Left ventricle myocardium inferior (tissue), 1 donor: ENCODE results near the gene RBM44. TPM values are rescaled to one million over a fixed set of nuclear protein-coding genes. Genes with fewer than 3 reads are reported as not detected.
"Not testable (repeated sequence)": the region's sequence is repeated elsewhere in the genome, so short reads cannot be mapped to it uniquely, and the experiment has no call there.

Experiments
- DNase-seq: peaks from one replicate; pipeline ENCODE4 v3.0.0-alpha.2; 2020
- H3K27ac ChIP-seq: fragments of 200-600 bp; replicated peaks from 2 replicates; pipeline ENCODE4 v1.8.0; 2021
- H3K27me3 ChIP-seq: fragments of 200-600 bp; 2 replicates; pipeline ENCODE4 v1.8.0; 2021; ENCODE audit warnings: low read depth
- H3K36me3 ChIP-seq: fragments of 200-600 bp; 2 replicates; pipeline ENCODE4 v1.8.0; 2021
- H3K4me1 ChIP-seq: fragments of 200-600 bp; 2 replicates; pipeline ENCODE4 v1.8.0; 2021
- H3K4me3 ChIP-seq: fragments of 200-600 bp; 2 replicates; pipeline ENCODE4 v1.8.0; 2021; ENCODE audit warnings: mild to moderate bottlenecking, moderate library complexity
- H3K9me3 ChIP-seq: fragments of 200-600 bp; replicated peaks from 2 replicates; pipeline ENCODE4 v1.8.0; 2021
- intact Hi-C: fragments of 100-400 bp; cut with micrococcal nuclease; formaldehyde crosslinking; loops from one replicate; pipeline ENCODE4 v1.11.0; 2022
- total RNA-seq: library from RNA; stranded (reverse); fragmentation: NEBNext Ultra II Directional; extraction: Animal tissue kit (Norgen Biotek cat#: 25700); gene quantifications from one replicate; pipeline ENCODE4 v1.2.1, GENCODE V29; 2021
- TF ChIP-seq, protein P1 (sequence below): fragments of 200-600 bp; IDR thresholded peaks from 2 replicates; pipeline ENCODE4 v1.8.0; 2021; ENCODE audit warnings: antibody characterized with exemption, mild to moderate bottlenecking, borderline replicate concordance
- donor health status: DM: no; HTN: yes; CAD: no; lungs with severe emphysema.

Gene RBM44
- total RNA-seq, 1 donor from 2014 or later: 0.27 TPM

GRCh38 chr2:237772513-237772912 is 26.1 kb upstream of the RBM44 start:
- intact Hi-C loops: no loop called here
- H3K4me3 ChIP-seq: no peak overlapping the region
- TF ChIP-seq, protein P1, sequence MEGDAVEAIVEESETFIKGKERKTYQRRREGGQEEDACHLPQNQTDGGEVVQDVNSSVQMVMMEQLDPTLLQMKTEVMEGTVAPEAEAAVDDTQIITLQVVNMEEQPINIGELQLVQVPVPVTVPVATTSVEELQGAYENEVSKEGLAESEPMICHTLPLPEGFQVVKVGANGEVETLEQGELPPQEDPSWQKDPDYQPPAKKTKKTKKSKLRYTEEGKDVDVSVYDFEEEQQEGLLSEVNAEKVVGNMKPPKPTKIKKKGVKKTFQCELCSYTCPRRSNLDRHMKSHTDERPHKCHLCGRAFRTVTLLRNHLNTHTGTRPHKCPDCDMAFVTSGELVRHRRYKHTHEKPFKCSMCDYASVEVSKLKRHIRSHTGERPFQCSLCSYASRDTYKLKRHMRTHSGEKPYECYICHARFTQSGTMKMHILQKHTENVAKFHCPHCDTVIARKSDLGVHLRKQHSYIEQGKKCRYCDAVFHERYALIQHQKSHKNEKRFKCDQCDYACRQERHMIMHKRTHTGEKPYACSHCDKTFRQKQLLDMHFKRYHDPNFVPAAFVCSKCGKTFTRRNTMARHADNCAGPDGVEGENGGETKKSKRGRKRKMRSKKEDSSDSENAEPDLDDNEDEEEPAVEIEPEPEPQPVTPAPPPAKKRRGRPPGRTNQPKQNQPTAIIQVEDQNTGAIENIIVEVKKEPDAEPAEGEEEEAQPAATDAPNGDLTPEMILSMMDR: no peak
- DNase-seq: no peak
- H3K36me3 ChIP-seq: peaks cover 75% of the 10 kb centered on the region
- peaks cover 21% of the 10 kb centered on the region for H3K4me1 ChIP-seq
- H3K9me3 ChIP-seq: no peaks in the 10 kb centered on the region
- no peaks in the 10 kb centered on the region for H3K27me3 ChIP-seq
- H3K27ac ChIP-seq: no peak overlapping the region

- H3K9me3 ChIP-seq: no peaks in the 10 kb centered on the region
- peaks cover 21% of the 10 kb centered on the region for H3K4me1 ChIP-seq
- intact Hi-C loops: no loop called here
- H3K36me3 ChIP-seq: peaks cover 88% of the 10 kb centered on the region
- TF ChIP-seq, protein P1: no peak
- H3K27me3 ChIP-seq: no peaks in the 10 kb centered on the region
- H3K4me3 ChIP-seq: no peak overlapping the region
- H3K27ac ChIP-seq: peak overlapping the region; percentile 5
- DNase-seq: no peak
These were observed 24.8 kb upstream of the RBM44 start for GRCh38 chr2:237773826-237774225.

DNA sequence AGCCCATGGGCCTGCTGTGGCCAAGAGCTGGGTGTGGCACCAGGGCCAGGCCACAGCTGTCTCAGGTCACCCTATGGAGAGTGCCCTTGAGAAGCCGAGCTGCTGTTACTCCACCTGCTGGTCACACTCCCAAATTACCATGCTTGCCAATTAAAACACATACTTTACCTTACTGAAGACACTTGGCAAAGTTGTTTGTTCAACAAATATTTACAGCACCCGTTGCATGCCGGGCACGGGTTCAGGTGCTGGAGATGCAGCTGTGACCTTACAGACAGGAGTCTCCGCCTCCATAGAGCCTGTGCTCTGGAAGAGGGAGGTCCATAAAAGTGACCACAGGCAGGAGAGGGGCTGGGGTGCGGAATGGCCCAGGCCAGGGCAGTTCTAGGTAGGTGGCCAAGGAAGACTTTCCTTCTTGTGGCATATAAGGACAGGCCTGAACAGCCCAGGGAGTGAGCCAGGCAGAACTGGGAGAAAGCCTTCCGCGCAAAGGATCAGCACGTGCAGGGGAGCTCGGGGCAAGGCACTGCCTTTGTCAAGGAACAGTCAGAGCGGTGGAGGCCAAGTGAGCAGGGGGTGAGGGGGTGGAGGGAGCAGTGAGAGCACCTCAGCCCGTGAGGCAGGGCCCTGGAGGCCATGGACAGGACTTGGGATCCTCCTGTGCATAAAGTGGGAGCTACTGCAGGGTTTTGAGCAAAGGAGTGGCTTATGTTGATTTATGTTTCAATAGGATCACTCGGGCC is 23.6 kb upstream of the RBM44 start:
- no peaks in the 10 kb centered on the region for H3K27me3 ChIP-seq
- peaks cover 92% of the 10 kb centered on the region for H3K36me3 ChIP-seq
- no peak overlapping the region for H3K4me3 ChIP-seq
- TF ChIP-seq, protein P1: peak; percentile 70
- no peaks in the 10 kb centered on the region for H3K9me3 ChIP-seq
- intact Hi-C loops: no loop called here
- peaks cover 21% of the 10 kb centered on the region for H3K4me1 ChIP-seq
- no peak for DNase-seq
- no peak overlapping the region for H3K27ac ChIP-seq

DNA sequence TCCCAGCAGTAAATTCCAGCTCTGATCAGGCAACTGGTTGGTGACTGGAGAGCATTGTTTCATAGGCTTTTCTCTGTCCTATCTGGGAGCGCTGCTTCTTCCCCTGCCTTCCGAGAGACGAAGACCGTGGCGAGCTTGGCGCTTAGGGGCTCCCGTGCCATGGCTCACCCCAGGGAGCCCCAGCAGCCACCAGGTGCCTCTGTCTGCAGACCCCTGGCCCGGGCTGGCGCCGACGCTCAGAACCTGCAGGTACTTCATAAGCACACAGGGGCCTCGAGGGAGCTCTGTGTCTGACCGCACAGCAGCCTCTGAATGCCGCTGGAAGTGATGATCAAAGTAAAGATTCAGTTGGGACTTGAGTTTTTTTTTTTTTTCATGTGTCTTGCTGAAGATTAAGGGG is 19.1 kb upstream of the RBM44 start:
- H3K27me3 ChIP-seq: no peaks in the 10 kb centered on the region
- H3K4me1 ChIP-seq: peaks cover 4% of the 10 kb centered on the region
- no peak overlapping the region for H3K27ac ChIP-seq
- H3K4me3 ChIP-seq: no peak overlapping the region
- intact Hi-C loops: no loop called here
- TF ChIP-seq, protein P1: no peak
- H3K9me3 ChIP-seq: no peaks in the 10 kb centered on the region
- peaks cover 79% of the 10 kb centered on the region for H3K36me3 ChIP-seq
- DNase-seq: no peak

DNA sequence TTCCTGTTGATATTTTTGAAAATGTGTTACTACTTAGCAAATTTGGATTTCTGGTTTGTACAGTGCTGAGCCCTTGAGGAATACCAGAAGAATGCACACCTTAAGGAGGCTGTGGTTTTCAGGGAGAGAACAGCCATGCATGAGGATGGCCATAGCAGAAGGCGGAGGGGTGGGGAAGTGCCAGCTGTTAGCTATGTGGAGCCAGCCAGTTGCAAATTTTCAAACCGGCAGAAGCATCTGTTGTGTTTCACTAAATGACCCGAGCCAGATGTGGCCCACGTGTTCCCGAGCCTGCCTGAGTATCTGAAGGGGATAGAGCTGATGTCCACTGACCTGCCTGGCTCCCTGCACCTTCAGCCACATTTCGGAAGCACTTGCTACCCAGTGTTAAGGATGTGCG is 16.4 kb upstream of the RBM44 start:
- Histone ChIP-seq H3K4me3 (no peak overlapping the region), H3K27me3 (no peaks in the 10 kb centered on the region), H3K9me3 (peaks cover 9% of the 10 kb centered on the region), H3K4me1 (no peaks in the 10 kb centered on the region), H3K27ac (no peak overlapping the region), H3K36me3 (peaks cover 63% of the 10 kb centered on the region)
- no peak for DNase-seq
- intact Hi-C loops: no loop called here
- TF ChIP-seq, protein P1: no peak

DNA sequence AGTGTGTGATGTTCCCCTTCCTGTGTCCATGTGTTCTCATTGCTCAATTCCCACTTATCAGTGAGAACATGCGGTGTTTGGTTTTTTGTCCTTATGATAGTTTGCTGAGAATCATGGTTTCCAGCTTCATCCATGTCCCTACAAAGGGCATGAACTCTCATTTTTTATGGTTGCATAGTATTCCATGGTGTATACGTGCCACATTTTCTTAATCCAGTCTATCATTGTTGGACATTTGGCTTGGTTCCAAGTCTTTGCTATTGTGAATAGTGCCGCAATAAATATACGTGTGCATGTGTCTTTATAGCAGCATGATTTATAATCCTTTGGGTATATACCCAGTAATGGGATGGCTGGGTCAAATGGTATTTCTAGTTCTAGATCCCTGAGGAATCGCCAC is 14.9 kb upstream of the RBM44 start:
- peaks cover 59% of the 10 kb centered on the region for H3K36me3 ChIP-seq
- DNase-seq, intact Hi-C loops, H3K27ac ChIP-seq, H3K27me3 ChIP-seq, H3K4me1 ChIP-seq, H3K4me3 ChIP-seq: not testable (repeated sequence)
- peaks cover 12% of the 10 kb centered on the region for H3K9me3 ChIP-seq
